ENCODE measurements around the gene CNP. TPM values are rescaled to one million over a fixed set of nuclear protein-coding genes. Genes with fewer than 3 reads are reported as not detected.

Gene CNP
- total RNA-seq, 1 experiment from 2014 or later: 78.5 TPM

GRCh38 chr17:41962768-41963434 lies 3.7 kb upstream of the CNP start:
- H2BK5ac ChIP-seq (ENCODE audit: insufficient read length, low read length): no peak overlapping the region
- no peak overlapping the region for H3K27ac ChIP-seq (ENCODE audit: insufficient read length, low read depth, low read length)
- no peaks in the 10 kb centered on the region for H3K79me1 ChIP-seq (ENCODE audit: insufficient read depth, low read depth, low read length, poor library complexity, severe bottlenecking)
- H2BK12ac ChIP-seq (ENCODE audit: insufficient read length, low read depth, low read length): no peak overlapping the region
- peaks cover 3% of the 10 kb centered on the region in 3 experiments; a peak in 5 of 7 replicates for H3K36me3 Mint-ChIP-seq (ENCODE audit: insufficient read depth in 1 of 3, low read depth in 3 of 3)
- H3K9me3 ChIP-seq (ENCODE audit: control insufficient read depth, low read depth, low read length): no peaks in the 10 kb centered on the region
- H4K91ac ChIP-seq (ENCODE audit: insufficient read length, low read depth, low read length): no peak overlapping the region
- H3K9ac ChIP-seq (ENCODE audit: extremely low read depth, insufficient read length, low read length): no peak overlapping the region
- H3K23ac ChIP-seq (ENCODE audit: insufficient read length, low read depth, low read length): no peak overlapping the region
- H4K8ac ChIP-seq (replicated peaks; ENCODE audit: insufficient read length, low read depth, low read length): no peak overlapping the region
- H3K4me1 ChIP-seq (ENCODE audit: insufficient read depth, low read length): no peaks in the 10 kb centered on the region; the same call in 1 of the 2 replicates
- peaks cover 39 to 42% of the 10 kb centered on the region in 2 experiments for H3K4me1 Mint-ChIP-seq
- H3K27me3 ChIP-seq (ENCODE audit: insufficient read depth, low read length): no peaks in the 10 kb centered on the region
- H2AK5ac ChIP-seq (ENCODE audit: insufficient read length, low read length): no peak overlapping the region
- H3K4ac ChIP-seq (ENCODE audit: low read depth, low read length): no peak overlapping the region
- H3K56ac ChIP-seq (ENCODE audit: insufficient read length, low read depth, low read length): no peak overlapping the region
- no CpG with 5 or more reads among the region's 9 CpGs for WGBS (ENCODE audit: extremely low coverage, insufficient read length, low lambda C conversion rate)
- H3K14ac ChIP-seq (ENCODE audit: insufficient read depth, low read length): no peak overlapping the region
- no peak overlapping the region for H3T11ph ChIP-seq (ENCODE audit: low read length)
- peaks cover 4% of the 10 kb centered on the region; the same call in 1 of the 2 replicates for H3K27me3 Mint-ChIP-seq (ENCODE audit: low read depth)
- no peak overlapping the region for H2BK20ac ChIP-seq (ENCODE audit: low read depth, low read length, poor library complexity, severe bottlenecking)
- H3K4me3 Mint-ChIP-seq: no peak overlapping the region
- H3K27ac Mint-ChIP-seq: no peak overlapping the region
- peak; percentile 94 for TF ChIP-seq CTCF (conservative IDR thresholded peaks at IDR 0.05)
- peaks cover 12% of the 10 kb centered on the region for H3K23me2 ChIP-seq (ENCODE audit: insufficient read length, low read depth, low read length, poor library complexity, severe bottlenecking)
- H4K20me1 ChIP-seq (ENCODE audit: control insufficient read depth, insufficient read depth, insufficient read length): no peaks in the 10 kb centered on the region
- no peak overlapping the region for H3K18ac ChIP-seq (ENCODE audit: insufficient read length, low read depth, low read length)
- no peak overlapping the region for H2BK15ac ChIP-seq (ENCODE audit: low read depth, low read length)
- no peak overlapping the region for H2BK120ac ChIP-seq (ENCODE audit: low read depth, low read length, poor library complexity, severe bottlenecking)
- H4K5ac ChIP-seq (ENCODE audit: insufficient read length, low read depth, low read length): no peak overlapping the region
- no peak overlapping the region for H3K4me2 ChIP-seq (ENCODE audit: insufficient read depth, insufficient read length, low read length)
- no peaks in the 10 kb centered on the region for H3K9me3 Mint-ChIP-seq
- DNase-seq: peak; percentile 92
- no peaks in the 10 kb centered on the region for H3K79me2 ChIP-seq (ENCODE audit: insufficient read depth, low read length)
- H2AFZ ChIP-seq (ENCODE audit: low read length): no peak overlapping the region
